GM21825 (cell line): ENCODE results near the gene COL19A1.
"Not testable (repeated sequence)": the region's sequence is repeated elsewhere in the genome, so short reads cannot be mapped to it uniquely, and the experiment has no call there.

Experiments
- ATAC-seq: cut with Tn5 transposase; IDR thresholded peaks from one replicate; pipeline ENCODE4 v1.9.1; 2021; ENCODE audit warnings: mild to moderate bottlenecking, moderate library complexity; ENCODE audit not compliant: unreplicated experiment

The COL19A1 gene

DNA sequence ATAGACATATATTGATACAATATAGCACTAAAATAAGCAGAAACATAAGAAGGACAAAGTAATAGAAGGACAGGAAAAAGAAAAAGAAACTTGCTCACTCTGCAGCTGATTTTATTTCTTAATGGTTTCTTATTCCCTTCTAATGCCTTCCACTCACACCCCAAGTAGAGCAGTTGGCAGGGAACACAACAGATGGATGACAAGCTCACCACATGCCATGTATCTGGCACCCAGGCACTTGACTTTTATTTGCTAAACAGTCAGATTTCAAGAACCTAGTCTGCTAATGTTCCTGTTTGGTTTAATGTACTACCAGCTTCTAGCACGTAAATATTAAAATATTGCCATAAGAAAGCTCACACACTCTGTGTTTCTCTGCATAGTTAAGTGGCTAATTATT lies 87.1 kb downstream of the COL19A1 start:
- no peak for ATAC-seq

DNA sequence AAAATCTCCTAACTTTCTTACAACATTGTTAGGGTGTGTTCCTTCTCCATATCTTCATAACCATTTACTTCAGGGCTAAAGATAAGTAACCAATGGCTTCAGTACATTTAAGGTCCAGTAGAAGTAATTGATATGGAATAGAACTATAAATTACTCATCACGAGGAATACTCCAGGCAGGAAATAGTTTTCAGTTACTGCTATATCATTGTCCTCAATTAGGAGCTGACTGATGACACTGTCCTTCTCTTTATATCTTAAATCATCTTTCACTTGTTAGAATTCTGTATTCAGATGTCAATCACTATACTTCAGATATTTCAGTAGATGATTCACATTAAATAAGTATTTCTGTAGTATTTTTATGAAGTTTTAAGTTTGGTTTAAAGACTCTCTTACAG lies 88.4 kb downstream of the COL19A1 start:
- no peak for ATAC-seq

DNA sequence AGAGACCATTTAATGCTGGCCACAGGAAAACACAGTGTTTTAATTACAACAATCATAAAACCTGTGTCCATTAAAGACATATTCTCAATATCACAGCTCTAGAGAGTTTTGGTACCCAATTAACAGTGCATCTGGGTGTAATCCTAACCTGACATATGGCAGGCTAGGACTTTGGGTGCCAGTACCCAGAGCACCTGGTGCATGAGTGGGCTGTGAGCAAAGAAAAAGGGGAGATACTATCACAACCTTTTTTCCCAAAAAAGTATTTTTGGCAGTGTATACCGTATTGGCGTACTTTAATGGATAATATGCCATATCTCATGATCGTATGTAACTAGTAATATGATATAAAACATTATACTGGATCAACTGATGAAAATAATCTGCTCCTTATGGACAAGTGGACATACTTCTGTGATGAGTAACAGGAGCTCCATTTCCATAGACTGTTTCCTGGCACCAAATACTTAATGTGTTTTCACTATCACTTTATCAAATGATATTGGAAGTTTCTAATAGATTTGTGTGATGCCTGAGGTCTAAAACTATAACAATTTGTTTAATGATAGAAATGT lies 91.7 kb downstream of the COL19A1 start:
- no peak for ATAC-seq

DNA sequence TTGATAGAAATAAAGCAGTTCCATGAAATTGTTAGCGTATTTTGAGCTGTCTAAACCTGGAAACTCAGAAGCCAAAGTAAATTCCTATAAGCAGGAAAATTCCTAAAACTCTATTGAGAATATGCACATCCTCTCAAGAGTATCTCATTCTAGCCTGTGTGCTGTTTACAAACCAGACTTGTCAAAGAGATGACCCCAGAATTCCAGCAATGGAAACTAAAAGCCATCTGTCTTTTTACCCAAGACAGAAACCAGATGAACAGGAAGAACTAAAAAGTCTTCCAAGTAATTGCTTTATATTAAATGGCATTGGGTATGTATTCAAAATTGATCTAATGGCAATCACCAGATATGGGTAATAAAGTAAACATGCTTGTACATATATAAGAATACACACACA lies 92.6 kb downstream of the COL19A1 start:
- no peak for ATAC-seq

DNA sequence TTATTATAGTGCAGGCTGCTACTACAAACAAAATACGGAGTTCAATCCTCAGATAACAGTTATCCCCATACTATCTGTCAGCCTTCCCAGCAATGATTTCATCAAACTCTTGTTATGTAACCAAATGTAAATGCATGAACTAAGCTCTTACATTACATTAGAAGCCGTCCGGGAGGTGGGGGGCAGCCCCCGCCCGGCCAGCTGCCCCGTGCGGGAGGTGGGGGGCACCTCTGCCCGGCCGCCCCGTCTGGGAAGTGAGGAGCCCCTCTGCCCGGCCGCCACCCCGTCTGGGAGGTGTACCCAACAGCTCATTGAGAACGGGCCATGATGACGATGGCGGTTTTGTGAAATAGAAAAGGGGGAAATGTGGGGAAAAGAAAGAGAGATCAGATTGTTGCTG lies 99.6 kb downstream of the COL19A1 start:
- ATAC-seq: not testable (repeated sequence)

DNA sequence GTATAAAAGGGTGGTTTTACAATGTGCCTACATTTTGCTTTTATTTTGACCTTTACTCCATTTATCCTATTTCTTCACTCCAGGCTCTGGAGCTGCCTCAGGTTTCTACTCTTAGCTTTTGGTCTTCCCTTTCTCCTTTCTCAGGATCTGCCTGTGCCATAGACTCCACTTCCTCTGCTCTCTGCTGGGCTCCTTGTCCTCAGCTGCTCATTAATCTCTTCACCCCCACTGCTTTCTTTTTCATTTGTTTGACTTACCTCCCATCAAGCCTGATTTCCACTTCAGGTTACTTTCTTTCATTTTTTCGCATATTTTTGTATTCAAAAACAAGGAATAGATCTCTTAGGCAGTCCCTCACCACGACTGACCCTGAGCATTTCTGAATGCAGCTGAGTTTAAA lies 106.8 kb downstream of the COL19A1 start:
- no peak for ATAC-seq

DNA sequence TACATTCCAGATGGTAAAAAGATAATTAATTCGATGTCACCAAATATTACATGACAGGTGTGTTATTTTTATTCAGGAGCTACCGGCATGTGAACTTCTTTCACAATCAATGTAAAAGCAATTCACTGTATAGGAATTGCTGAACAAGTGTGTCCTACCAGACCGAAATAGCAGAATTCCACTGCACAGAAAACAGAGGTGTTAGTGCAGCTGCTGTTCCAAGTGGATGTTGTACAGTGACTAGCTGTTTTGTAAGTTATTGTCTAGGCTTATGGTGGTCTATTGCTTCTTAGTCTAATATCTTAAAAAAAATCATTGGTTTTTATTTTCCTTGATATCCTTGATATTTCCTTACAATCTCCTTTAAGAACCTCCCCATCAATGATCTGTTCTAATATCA lies 107.4 kb downstream of the COL19A1 start:
- ATAC-seq: no peak

DNA sequence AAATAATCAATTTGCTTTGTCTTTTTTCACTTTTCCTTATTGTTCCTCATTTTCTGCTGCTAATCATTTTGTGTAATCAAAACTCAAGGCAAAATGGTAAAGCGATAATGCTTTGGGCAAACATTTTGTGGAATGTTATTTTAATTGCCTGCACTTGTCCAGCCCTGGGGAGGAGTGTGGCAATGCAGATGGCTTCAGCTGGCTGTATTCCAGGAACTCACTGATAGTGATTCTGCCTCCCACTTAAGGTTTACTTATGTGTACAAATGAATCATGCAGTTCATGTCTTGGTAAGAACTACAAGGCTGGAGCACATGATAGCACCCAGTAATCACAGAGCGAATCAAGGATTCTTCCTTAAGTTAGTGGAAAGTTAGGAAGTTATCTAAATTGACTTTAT lies 107.8 kb downstream of the COL19A1 start:
- no peak for ATAC-seq

DNA sequence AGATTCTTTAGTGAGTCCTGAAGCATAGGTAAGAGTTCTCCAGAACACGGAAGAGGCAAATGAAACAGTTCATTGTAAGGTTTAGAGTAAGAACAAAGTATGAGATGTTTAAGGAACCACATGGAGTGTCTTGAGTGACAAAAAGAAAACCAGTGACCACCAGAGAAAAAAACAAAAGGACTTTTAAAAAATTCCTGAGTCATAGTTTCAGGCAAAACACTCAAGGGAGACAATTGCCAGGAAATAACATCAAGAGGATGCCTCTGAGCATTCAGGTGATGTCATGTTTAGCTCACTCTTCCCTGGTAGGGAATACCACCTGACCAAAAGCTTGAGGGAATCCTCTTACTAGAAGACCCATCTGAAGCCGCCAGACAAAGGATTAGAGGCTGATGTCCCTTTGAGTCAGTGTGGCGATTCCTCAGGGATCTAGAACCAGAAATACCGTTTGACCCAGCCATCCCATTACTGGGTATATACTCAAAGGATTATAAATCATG lies 110.3 kb downstream of the COL19A1 start:
- no peak for ATAC-seq

DNA sequence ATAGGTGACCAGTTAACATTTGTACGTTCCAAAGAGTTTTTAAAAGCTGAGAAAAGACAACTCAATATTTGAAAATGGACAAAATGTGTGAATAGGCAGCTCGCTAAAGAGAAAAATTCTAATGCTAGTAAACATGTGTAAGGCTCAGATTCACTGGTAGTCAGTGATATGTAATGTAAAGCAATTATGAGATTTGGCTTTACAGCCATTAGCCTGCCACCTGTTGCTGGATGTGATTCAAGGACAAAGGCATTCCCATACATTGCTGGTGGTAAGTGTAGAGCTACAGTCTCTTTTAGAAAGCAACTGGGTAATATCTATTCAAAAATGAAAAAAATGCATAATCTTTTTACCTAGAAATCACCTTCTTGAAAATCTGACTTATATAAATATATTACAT lies 114.3 kb downstream of the COL19A1 start:
- no peak for ATAC-seq

DNA sequence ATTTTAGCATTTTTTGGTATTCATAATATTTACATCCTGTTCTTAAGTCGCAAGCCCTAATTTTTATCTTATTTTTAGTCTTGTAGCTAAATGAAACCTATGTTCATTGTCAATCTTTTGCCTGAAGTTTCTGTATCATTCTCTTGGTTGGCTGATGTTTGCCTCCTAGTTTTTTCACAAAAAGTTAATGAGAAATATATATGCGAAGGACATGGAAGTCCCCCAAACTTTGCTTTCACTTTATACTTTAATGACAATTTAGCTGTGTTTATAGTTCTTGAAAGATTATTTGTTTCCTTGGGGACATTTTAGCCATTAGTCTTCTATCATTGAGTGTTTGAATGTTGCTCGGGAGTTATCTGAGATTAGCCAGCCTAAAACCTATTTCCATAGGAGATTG lies 118.2 kb downstream of the COL19A1 start:
- ATAC-seq: no peak

DNA sequence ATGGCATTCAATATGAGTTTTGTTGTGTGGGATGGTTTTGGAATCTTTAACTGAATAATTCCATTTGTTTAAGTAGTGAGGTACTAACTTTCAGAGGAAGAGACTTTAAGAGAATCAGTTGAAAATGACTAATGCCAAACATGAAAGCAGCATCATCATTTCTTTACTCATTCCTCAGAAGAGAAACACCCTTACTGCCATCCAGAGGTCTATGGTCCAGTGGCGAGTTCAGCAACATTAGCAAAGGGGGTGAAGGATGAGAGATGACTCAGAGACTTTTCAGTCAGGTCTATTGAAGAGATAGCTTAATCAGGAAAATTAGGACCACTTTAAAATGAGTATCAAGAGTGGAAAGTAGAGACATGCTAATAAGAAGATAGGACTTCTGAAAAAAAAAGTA lies 118.8 kb downstream of the COL19A1 start:
- peak; percentile 45 for ATAC-seq

DNA sequence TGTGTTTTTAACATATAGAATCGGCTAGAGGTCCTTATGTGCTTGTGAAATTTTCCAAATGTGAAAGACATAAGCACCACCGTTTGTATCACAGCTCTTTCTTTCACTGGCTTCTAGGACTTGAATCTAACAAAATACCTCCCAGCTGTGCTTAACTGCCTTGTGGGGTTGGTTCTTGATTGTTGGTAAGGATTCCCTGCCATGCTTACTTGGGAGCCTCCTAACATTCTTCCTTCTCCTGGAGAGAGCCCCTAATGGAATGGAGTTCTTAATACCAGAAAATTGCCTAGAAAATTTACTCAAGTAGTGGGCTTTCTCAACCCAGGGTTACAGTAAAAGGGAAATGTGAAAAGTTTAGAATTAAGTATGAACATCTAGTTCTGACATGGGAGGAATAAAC lies 121.2 kb downstream of the COL19A1 start:
- ATAC-seq: no peak

DNA sequence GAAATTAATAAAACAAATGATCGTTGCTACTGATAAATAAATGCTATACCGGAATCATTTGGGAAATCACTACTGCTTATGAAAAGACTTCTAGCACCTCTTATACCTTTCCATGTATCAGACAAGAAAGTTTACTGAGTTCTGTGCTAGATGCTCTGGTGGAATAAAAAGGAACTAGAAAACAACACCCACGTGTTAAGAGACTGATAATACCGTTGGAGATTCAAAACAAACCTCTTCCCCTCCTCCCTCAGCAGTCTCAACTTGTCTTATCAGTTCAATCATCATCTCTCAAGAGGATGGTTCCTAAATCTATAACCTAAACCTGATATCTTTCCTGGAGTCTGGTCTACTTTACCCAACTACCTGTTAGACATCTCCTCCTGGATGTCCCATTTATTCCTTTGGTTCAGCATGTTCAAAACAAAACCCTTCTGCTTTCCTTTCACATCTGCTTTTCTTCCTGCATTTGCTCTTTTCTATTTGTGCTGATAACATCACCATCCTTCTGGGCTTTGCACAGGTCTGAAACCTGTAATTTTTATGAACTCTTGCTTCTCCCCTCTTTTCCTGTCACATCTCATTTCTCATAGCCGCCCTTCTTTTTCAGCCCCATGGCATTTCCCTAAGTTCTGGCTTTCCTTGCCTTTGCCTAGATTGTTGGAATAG lies 122.2 kb downstream of the COL19A1 start:
- no peak for ATAC-seq

DNA sequence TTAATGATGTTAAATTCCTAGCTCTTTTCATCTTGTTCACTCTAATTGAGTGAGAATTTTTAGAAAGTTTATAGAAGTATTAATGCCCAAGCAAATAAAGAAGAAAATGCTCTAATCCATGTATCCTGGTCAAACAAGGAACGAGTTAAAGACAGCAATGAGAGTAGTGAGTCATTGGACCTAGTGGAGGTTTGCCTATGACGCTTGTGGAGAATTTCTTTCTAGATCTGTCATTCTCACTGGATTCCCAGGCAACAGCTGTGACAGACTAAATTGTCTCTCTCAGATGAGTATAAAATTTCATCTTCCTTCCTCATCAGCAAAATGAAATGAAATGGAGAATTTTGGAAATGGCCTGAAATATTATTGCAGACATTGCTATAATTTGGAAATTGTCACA lies 127.9 kb downstream of the COL19A1 start:
- no peak for ATAC-seq

DNA sequence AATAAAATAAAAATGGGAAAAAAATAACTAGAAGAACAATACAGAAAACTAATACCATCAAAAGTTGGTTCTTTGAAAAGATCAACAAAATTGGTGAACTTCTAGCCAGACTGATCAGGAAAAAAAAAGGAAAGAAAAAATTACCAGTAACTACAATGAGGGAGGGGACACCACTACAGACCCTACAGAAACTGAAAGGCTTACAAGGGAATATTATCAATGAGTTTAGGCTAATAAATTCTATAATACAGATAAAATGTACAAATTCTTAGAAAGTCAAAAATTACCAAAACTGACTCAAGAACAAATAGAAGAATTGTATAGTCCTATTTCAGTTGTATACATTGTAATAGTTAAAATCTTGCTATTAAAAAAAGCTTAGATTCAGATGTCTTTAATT lies 141.8 kb downstream of the COL19A1 start:
- no peak for ATAC-seq

DNA sequence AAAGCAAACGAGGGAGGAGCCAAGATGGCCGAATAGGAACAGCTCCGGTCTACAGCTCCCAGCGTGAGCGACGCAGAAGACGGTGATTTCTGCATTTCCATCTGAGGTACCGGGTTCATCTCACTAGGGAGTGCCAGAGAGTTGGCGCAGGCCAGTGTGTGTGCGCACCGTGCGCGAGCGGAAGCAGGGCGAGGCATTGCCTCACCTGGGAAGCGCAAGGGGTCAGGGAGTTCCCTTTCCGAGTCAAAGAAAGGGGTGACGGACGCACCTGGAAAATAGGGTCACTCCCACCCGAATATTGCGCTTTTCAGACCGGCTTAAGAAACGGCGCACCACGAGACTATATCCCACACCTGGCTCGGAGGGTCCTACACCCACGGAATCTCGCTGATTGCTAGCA lies 144.0 kb downstream of the COL19A1 start:
- ATAC-seq: not testable (repeated sequence)

DNA sequence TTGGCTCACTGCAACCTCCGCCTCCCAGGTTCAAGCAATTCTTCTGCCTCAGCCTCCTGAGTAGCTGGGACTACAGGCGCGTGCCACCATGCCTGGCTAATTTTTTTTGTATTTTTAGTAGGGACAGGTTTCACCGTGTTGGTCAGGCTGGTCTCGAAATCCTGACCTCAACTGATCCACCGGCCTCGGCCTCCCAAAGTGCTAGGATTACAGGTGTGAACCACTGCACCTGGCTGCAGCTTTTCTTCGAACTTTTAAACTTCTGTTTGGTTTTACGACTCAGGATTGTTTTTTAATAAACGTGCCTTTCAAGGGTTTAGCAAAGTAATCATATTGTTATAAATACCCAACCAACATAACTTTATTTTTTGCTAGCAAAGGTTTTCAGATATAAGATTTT lies 156.8 kb downstream of the COL19A1 start:
- not testable (repeated sequence) for ATAC-seq

DNA sequence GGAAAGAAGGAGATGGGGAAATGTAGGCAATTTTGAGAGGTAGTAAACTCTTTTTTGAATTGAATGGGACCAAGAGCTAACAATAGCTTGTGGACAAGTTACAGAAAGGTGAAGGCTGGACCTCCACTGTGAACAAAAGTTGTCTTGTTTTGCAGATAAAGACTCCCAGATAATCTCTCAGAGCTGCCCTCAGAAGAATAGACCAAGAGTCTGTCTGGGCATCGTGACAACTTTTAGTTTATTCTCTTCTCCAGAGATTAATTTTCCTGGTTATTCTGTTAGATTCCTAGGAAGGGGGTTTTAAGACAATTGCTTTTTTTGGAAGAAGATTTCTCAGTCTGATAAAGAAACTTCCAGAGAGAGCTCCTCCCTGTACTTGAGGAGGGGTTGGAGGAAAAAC lies 161.9 kb downstream of the COL19A1 start:
- no peak for ATAC-seq

DNA sequence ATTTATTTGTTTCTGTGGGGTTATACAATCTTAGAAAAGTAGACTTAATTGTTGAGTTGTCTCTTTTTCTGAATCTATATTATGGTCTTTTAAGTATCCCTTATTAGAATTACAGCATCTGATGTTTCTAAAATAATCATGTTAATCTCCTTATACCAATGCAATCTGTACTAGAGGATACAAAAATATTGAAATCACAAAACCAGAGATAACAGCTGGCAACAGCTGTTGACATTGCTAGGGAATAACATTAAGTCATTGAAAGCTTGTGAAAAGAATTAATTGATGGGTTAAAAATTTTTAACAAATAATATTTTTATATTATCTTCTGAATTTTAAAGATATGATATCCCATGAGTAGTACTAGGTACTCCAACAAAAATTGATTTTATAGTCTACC lies 162.6 kb downstream of the COL19A1 start:
- no peak for ATAC-seq

DNA sequence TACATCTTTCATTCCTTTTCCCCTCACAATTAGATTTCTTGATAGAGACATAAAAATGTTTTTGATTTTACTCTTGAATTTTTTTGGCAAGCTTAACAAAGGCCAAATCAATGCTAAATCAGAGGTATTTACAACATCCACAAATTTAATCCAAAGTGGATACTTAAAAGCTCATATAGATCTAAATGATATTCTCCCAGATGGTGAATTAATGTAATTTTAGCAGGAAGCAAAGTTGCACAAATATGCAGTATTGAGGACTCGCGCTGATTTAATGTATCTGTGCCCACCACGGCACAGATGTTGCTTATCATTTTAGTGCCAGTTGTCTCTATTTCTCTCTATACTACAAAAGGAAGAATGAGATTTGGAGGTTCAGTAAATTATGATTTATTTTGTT lies 167.4 kb downstream of the COL19A1 start:
- no peak for ATAC-seq

DNA sequence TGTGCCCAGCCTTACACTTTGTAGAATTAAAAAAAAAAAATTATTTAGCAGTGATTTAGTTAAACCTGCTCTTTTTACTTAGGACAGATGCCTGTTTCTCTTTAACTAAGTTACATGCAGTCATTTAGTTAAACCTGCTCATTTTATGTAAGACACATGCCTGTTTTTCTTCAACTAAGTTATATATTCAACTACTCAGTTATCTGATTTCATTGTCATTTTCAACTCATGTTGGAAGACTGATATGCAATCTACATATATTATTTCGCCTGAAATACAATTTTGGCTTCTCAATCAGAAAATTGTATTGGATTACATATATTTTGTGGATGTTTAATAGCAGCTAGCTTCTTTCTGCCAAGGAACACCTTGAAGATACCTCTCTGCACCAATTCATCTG lies 171.1 kb downstream of the COL19A1 start:
- ATAC-seq: no peak

DNA sequence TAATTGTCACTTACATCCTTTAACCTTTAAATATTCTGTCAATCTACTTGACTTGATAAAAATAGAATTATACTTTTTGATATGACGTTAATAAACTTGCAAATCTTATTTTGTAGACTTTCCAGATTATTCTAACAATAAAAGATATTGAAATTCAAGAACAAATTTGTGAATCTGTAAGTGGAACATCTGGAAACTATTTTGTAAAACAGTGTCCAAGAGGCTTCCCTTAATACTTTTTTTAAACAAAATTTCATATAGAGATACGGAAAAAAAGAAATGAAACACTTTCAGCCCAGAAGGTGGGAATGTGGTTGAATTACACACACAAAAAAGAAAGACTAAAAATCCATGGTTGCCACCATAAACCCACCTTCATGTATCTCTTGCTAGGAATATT lies 174.4 kb downstream of the COL19A1 start:
- no peak for ATAC-seq
